Body of pancreas (tissue), 4 donors: ENCODE measurements around the gene PTPRCAP. TPM values are rescaled to one million over a fixed set of nuclear protein-coding genes. Genes with fewer than 3 reads are reported as not detected.

ENCODE experiments used
- ATAC-seq: fragments of 150-250 bp; one replicate; pipeline ENCODE4 v1.9.1; 2016
- DNase-seq, 4 donors: peaks; one replicate each; pipeline ENCODE4 v3.0.0-alpha.2; 2019
- H3K27ac ChIP-seq, 4 donors: fragments of 200-600 bp; sonication (generic); 1 replicate in 3 of 4; 2 replicates in 1 of 4; pipeline versions ENCODE4 v1.5.1 to v1.6.1; 2016 to 2019; ENCODE audit warnings: mild to moderate bottlenecking in 1 of 4, mixed read lengths in 1 of 4, moderate library complexity in 1 of 4
- H3K27me3 ChIP-seq, 2 donors: fragments of 200-600 bp; sonication (generic); one replicate each; pipeline ENCODE4 v1.6.0; 2016; ENCODE audit warnings: mild to moderate bottlenecking in 1 of 2
- H3K36me3 ChIP-seq, 2 donors: fragments of 200-600 bp; sonication (generic); replicated peaks in 1 of 2; 2 replicates each; pipeline ENCODE4 v1.5.1; 2016; ENCODE audit warnings: low read depth in 2 of 2; ENCODE audit not compliant: insufficient read depth in 1 of 2
- H3K4me1 ChIP-seq: fragments of 200-600 bp; sonication (generic); one replicate; pipeline ENCODE4 v1.6.0; 2016
- H3K4me3 ChIP-seq, 2 donors: fragments of 200-600 bp; sonication (generic); 1 replicate in 1 of 2; 2 replicates in 1 of 2; pipeline ENCODE4 v1.5.1; 2016 to 2019
- H3K9me3 ChIP-seq, 3 donors: fragments of 200-600 bp; sonication (generic); 1 replicate in 2 of 3; 2 replicates in 1 of 3; pipeline ENCODE4 v1.5.1; 2016
- CTCF ChIP-seq, 7 experiments: fragments of 450-650 bp in 4 of 7; fragments of 200-600 bp in 3 of 7; sonication (generic) in 3 of 7; IDR thresholded peaks; one replicate each; pipeline ENCODE4 v1.5.1; 2016 to 2019; ENCODE audit warnings: antibody characterized with exemption in 7 of 7
- POLR2A ChIP-seq, 3 donors: fragments of 450-650 bp; IDR thresholded peaks; one replicate each; pipeline ENCODE4 v1.6.1; 2016; ENCODE audit warnings: antibody characterized with exemption in 3 of 3, mild to moderate bottlenecking in 2 of 3
- WGBS, 2 donors: methylation state at CpG; one replicate each; pipeline ENCODE4 v1.1.5; 2017; 5-methylcytosine and 5-hydroxymethylcytosine counted together
- intact Hi-C: fragments of 100-400 bp; cut with DNase I; formaldehyde crosslinking; loops from one replicate; pipeline ENCODE4 v1.15.1; 2023
- total RNA-seq, 2 donors: library from RNA; depleted of rRNA; stranded (reverse); fragments of >200 nt; gene quantifications; one replicate each; pipeline ENCODE4 v1.1.0, GENCODE V29; 2016

PTPRCAP gene
- total RNA-seq, 2 donors from 2014 or later, result 6.0 to 6.9 TPM

- intact Hi-C loops, result no loop called here
- peak in 1 of 4 donors; percentile 40 for DNase-seq
- H3K27me3 ChIP-seq, result no peaks in the 10 kb centered on the region
- no peaks in the 10 kb centered on the region for H3K9me3 ChIP-seq
- H3K4me3 ChIP-seq, result no peak overlapping the region
- no peak for TF ChIP-seq POLR2A (IDR thresholded peaks at IDR 0.05)
- no peak for TF ChIP-seq CTCF (IDR thresholded peaks at IDR 0.05)
- 49 to 55% methylated on average over 9 of the region's 9 CpGs for WGBS, 2 donors
- no peak for ATAC-seq
- no peaks in the 10 kb centered on the region for H3K36me3 ChIP-seq
- peaks cover 14% of the 10 kb centered on the region for H3K4me1 ChIP-seq
- H3K27ac ChIP-seq, result peak overlapping the region in 1 of 4 donors; percentile 21
These were observed 11.8 kb upstream of the PTPRCAP start for GRCh38 chr11:67449116-67449844.

- no peak for ATAC-seq
- 87 to 91% methylated on average over 7 of the region's 7 CpGs for WGBS, 2 donors
- TF ChIP-seq CTCF (IDR thresholded peaks at IDR 0.05), result no peak
- no peak for TF ChIP-seq POLR2A (IDR thresholded peaks at IDR 0.05)
These were observed 10.7 kb upstream of the PTPRCAP start for GRCh38 chr11:67448220-67448609.

GRCh38 chr11:67445515-67445914 lies 8.0 kb upstream of the PTPRCAP start:
- intact Hi-C loops, result no loop called here
- Histone ChIP-seq H3K9me3 (no peaks in the 10 kb centered on the region), H3K36me3 (no peaks in the 10 kb centered on the region), H3K4me3 (no peak overlapping the region), H3K27me3 (no peaks in the 10 kb centered on the region), H3K27ac (no peak overlapping the region), H3K4me1 (peaks cover 21% of the 10 kb centered on the region)
- no peak for DNase-seq
- ATAC-seq, result no peak
- no peak for TF ChIP-seq POLR2A (IDR thresholded peaks at IDR 0.05)
- TF ChIP-seq CTCF (IDR thresholded peaks at IDR 0.05), result no peak
- 77% methylated on average over 5 of the region's 5 CpGs for WGBS, 2 donors

More at GRCh38 chr11:67448220-67448609, 10.7 kb upstream of the PTPRCAP start:
- intact Hi-C loops, result no loop called here
- H3K27me3 ChIP-seq, result no peaks in the 10 kb centered on the region
- no peak for DNase-seq
- no peak overlapping the region for H3K27ac ChIP-seq
- H3K9me3 ChIP-seq, result no peaks in the 10 kb centered on the region
- no peaks in the 10 kb centered on the region for H3K36me3 ChIP-seq
- H3K4me3 ChIP-seq, result no peak overlapping the region
- H3K4me1 ChIP-seq, result peaks cover 18% of the 10 kb centered on the region

GRCh38 chr11:67442504-67443404 lies 5.3 kb upstream of the PTPRCAP start:
- Histone ChIP-seq H3K27ac (peak overlapping the region; percentile 82 to 93 (median 90)), H3K4me3 (peak overlapping the region; percentile 52 to 84), H3K36me3 (no peaks in the 10 kb centered on the region), H3K9me3 (no peaks in the 10 kb centered on the region), H3K27me3 (no peaks in the 10 kb centered on the region), H3K4me1 (peaks cover 21% of the 10 kb centered on the region)
- TF ChIP-seq CTCF (IDR thresholded peaks at IDR 0.05) (no peak), POLR2A (IDR thresholded peaks at IDR 0.05) (no peak)
- 31 to 52% methylated on average over 14 to 45 of the region's 45 CpGs for WGBS, 2 donors
- peak; percentile 8 for ATAC-seq
- no peak for DNase-seq
- intact Hi-C loops, result no loop called here
